Renal cortex interstitium (tissue), 11 donors: ENCODE measurements around the gene SP4. TPM values are rescaled to one million over a fixed set of nuclear protein-coding genes. Genes with fewer than 3 reads are reported as not detected.
A peak's percentile ranks its signal among the peaks of the same experiment; 100 is the strongest.
"Not testable (repeated sequence)": the region's sequence is repeated elsewhere in the genome, so short reads cannot be mapped to it uniquely, and the experiment has no call there.

Source experiments
- DNase-seq, 11 donors: peaks; one replicate each; pipeline ENCODE4 v3.0.0-alpha.2; 2013; ENCODE audit warnings: low read depth in 9 of 11, low spot score in 4 of 11; ENCODE audit errors: extremely low read depth in 1 of 11
- polyA plus RNA-seq, 3 donors: library from polyadenylated mRNA; unstranded; fragments of 120-200 nt; gene quantifications; one replicate each; pipeline ENCODE4 v1.2.1, GENCODE V29; 2013; ENCODE audit not compliant: insufficient read length in 3 of 3

SP4 gene
- polyA plus RNA-seq, 3 donors, result 14.0 to 15.8 (median 14.4) TPM

DNA sequence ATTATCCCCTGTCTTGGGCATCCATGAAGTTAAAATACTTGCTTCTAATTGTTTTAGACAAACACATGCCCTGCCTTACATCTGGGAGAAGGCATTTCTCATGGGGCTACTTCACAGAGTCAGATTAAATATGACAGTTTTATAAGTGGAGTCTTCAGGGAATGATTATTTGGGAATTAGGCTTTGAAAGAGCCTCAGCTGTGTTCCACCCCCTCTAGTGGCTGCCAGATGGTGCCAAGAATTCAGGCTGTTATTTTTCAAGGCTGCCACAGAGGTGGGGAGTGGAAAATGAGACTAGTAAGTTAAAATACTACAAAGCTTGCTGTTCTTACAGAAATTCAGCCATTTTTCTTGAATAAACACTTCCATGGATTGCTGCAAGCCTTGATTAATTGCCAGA is 69.2 kb downstream of the SP4 start:
- no peak for DNase-seq

DNA sequence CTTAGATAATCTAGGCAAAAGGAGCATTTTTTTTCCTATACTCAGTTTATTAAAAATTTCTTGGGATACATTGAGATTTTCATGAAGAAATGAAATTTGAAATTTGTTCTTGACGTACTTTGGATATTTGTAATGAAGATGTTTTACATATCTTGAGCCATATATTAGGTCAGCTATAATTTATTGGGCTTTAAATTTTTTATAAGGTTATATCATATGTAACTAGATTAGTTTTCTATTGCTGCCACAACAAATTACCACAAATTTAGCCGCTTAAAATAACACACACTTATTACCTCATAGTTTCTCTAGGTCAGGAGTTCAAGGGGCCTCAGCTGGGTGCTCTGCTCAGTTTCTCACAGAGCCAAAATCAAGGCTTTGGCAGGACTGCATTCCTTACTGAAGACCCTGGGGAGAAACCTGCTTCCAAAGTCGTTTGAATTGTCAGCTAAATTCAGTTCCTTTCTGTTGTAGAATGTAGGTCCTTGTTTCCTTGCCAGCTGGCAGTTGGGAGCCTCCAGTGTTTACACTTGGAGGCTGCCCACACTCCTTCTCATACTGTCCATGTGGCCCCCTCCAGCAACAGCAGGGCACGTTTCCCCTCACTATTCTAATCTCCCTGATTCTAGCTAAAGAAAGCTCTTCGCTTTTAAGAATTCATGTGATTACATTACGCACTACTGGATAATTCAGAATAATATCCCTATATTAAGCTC is 72.4 kb downstream of the SP4 start:
- DNase-seq, result no peak

DNA sequence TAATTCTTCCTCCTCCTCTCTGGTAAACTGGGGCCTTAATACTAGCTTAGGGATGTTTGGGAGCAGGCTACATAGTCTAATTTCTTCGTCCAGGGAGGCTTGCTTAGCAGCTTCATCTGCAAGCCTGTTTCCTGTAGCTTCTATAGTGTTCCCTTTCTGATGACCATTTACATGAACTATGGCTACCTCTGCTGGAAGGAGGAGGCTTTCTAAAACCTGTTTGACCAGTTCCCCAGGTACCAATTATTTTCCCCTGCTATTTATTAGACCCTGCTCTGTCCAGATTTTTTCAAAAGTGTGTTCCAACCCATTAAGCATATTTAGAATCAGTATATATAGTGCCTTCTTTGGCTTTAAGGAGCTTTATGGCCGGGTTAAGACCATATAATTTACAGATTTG is 76.1 kb downstream of the SP4 start:
- peak in 5 of 11 donors; percentile 10 to 43 (median 23) for DNase-seq

DNA sequence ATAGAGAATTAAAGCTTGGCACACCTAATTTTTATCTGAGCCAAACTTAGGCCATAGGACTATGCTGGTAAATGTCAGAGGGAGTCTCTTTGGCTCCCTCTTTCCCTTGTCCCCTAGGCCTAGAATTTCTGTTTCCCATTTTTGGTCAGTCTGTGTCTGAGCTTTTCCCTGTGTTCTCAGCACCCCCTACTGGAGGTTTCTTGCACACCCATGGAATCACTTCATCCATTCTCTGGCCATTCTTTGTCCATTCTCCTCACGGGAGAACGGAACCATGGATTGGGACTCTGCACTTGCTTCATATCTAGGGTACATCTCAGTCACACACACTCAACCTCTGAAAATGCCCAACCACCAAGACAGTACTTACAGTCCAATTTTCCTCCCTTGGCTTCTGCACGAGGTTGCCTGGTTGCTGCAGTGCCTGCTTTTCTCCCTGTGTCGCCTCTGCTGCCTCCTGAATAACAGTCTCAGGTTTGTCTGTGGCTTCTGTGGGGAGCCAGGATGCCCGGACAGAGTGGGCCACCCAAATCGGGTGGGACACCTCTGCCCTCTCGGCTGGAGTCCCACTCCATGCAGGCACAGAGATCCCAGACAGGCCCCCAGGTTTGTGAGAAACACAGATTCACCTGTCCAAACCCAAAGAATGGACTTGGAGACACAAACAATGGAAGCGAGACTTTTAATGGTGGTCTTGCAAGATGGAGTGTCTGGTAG is 79.9 kb downstream of the SP4 start:
- no peak for DNase-seq

DNA sequence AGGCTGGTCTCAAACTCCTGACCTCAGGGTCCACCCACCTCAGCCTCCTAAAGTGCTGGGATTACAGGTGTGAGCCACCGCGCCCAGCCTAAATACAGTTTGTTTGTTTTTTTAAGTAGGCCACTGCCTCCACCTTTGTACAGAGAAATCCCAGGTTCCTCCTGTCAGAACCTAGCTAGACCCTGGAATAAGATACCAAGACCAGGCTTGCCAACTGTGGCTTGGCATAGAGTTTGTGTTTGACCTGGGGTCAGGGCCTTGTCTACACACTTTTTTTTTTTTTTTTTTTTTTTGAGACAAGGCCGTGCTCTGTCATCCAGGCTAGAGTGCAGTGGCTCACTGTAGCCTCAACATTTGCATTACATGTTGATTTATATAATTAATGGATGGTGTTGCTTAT is 80.7 kb downstream of the SP4 start:
- no peak for DNase-seq

DNA sequence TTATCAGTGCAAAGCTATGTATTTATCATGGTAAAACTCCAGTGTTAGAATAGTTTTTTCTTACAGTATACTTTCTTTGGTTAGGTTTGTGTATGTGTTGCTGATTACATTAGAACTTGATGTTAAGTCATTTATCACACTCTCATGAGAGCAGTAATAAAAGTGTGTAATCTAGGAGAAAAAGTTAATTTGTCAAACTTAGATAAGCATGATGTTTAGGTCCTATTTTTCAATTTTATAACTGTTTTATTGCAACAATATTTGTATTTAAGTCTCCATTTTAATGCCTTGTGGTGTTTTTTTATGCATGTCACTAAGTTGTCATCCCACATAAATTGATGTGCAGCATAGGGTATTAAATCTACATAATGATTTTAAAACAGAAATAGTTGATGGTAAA is 86.2 kb downstream of the SP4 start:
- DNase-seq, result peak in 3 of 11 donors; percentile 3 to 24 (median 6)

DNA sequence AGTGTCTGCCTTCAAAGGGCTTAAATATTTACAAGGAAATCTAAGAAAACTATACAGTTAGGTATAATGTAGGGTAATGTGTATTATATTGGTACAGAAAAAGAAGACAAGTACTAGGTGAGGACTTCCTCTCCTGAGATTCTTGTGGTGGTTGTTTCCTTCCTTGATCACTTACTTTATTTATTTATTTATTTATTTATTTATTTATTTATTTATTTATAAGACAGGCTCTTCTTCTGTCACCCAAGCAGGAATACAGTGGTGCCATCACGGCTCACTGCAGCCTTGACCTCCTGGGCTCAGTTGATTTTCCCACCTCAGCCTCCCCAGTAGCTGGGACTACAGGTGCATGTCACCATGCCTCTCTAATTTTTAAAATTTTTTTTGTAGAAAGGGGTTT is 96.8 kb downstream of the SP4 start:
- DNase-seq, result no peak

DNA sequence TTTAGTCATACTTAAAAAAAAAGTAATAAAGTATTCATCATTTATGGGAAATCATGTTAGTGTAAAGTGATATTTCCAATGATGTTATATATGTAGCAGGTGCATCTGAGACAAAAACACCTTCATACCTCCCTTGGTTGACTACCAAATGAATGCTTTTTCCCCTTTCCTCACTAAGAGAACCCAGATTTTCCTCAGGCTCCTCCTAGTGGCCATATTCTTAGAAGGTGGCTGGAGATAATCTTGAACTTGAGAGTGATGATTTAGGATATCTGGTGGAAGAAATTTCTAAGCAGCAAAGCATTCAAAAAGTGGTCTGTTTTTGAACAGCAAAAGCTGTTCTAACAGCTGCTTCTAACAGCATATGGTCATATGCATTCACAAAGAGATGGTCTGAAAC is 98.1 kb downstream of the SP4 start:
- no peak for DNase-seq

DNA sequence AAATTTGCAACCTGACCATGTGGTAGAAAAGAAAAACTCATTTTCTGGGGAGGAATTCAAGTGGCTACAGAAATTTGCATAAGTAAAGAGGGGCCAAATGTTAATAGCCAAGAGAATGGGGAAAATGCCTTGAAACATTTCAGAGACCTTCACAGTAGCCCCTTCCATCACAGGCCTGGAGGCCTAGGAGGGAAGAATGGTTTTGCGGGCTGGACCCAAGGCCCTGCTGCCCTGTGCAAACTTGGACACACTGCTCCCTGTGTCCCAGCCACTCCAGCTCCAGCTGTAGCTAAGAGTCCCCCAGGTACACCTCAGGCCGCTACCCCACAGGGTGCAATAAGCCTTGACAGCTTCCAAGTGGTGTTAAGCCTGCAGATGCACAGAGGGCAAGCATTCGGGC is 98.6 kb downstream of the SP4 start:
- no peak for DNase-seq

DNA sequence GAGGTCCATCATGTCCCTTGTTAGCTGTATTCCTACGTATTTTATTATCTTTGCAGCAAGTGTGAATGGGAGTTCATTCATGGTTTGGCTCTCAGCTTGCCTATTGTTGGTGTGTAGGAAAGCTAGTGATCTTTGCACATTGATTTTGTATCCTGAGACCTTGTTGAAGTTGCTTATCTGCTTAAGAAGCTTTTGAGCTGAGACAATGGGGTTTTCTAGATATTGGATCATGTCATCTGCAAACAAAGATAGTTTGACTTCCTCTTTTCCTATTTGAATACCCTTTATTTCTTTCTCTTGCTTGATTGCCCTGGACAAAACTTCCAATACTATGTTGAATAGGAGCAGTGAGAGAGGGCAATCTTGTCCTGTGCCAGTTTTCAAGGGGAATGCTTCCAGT is 104.6 kb downstream of the SP4 start:
- not testable (repeated sequence) for DNase-seq

DNA sequence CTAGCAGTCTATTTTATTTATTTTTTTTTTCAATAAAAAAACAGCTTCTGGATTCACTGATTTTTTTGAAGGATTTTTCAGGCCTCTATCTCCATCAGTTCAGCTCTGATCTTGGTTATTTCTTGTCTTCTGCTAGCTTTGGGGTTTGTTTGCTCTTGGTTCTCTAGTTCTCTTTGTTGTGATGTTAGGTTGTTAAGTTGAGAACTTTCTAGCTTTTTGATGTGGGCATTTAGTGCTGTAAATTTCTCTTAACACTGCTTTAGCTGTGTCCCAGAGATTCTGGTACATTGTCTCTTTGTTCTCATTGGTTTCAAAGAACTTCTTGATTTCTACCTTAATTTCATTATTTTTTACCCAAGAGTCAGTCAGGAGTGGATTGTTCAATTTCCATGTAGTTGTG is 105.8 kb downstream of the SP4 start:
- not testable (repeated sequence) for DNase-seq

DNA sequence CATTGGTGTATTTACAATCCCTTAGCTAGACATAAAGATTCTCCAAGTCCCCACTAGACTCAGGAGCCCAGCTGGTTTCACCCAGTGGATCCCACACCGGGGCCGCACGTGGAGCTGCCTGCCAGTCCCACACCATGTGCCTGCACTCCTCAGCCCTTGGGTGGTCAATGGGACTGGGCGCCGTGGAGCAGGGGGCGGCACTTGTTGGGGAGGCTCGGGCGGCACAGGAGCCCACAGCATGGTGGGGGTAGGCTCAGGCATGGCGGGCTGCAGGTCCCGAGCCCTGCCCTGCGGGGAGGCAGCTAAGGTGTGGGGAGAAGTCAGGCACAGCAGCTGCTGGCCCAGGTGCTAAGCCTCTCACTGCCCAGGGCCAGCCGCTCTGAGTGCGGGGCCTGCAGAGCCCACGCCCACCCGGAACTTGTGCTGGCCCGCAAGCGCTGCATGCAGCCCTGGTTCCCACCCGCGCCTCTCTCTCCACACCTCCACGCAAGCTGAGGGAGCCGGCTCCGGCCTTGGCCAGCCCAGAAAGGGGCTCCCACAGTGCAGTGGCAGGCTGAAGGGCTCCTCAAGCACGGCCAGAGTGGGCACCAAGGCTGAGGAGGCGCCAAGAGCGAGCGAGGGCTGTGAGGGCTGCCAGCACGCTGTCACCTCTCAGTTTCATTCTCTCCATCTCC is 108.7 kb downstream of the SP4 start:
- not testable (repeated sequence) for DNase-seq

DNA sequence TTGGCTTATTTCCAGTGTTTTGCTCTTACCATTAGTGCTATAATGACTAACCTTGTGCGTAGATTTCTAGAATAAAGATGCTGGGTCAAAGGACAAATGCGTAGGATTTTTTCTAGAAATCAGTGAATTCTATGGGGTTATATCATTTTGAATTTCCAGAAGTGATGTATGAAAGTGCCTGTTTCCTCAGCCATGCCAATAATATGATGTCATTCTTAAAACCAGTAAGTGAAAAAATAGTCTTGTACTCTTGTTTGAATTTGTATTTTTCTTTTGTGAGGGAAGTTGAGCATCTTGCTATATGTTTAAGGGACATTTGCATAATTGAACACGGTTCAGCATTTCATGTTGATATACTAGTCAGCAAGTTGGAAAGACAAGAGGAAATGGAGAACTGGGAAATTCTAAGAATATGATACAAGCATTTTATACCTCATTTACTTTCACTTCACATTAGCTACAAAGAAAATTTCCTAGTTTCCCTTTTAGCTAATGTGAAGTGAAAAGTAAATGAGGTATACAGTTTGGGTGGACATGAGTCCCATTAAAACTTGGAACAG is 111.1 kb downstream of the SP4 start:
- DNase-seq, result no peak

DNA sequence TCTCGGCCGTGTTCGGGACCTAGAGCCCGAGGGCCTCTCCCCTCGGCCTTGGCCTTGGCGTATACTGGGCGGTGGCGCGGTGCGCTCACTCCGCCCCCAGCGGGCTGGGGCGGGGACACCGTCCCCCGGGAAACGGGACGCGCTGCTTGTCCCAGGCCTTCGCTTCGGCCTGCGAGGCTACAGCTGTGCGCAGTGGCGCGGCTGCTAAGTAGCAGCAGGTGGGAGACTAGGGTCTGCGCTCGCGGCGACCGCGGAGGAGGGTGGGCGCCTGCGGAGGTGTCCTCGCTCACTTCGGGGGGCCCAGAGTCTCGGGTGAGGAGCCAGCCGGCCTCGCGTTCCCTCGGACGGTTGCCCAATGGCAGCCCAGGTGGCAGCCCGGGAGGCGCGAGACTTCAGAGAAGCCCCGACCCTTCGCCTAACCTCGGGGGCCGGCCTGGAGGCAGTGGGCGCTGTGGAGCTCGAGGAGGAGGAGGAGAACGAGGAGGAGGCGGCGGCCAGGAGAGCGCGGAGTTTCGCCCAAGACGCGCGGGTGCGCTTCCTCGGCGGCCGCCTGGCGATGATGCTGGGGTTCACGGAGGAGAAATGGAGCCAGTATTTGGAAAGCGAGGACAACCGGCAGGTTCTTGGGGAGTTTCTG is 115.1 kb downstream of the SP4 start, which contains the start of gene DNAH11:
Gene DNAH11, plus strand, starts transcription at position 149 of the 637 bp plus-strand sequence. Its CDS starts 207 bp downstream, at position 356.
- DNase-seq, result peak in 7 of 11 donors; percentile 35 to 54 (median 45)

DNA sequence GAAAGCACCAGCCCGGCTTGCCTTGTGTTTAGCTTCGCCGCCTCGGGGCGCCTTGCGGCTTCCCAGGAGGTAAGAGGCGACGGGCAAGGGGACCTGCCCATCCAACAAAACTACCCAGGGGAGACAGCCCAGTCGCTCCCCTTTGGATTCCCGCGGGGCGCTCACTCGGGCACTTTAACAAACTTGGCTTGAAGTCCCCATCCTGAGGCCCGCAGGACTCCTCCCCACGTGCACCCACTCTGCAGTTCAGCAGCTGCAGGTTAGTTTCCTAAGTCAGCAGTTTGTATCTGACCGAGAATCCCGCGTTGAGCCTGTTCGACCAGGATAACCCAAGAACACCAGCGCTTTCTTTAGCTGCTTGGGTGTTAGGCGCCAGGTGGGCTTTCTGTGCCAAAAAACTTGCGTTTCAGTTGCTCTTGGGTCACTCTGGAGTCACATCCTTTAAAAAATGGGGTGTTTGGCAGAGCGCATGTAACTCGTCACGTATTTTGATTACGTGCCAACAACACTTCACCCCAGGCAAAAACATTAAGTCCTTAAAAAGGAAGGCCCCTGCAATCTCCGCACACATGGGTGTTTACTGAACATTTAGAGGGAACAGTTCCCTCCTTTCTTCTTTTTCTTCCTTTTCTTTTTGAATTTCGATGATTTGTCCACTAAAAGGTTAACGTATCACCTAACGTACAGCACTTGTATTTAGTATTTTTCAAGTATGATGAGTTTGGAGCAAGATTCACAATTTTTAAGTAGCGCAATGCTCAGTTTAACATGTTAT is 115.8 kb downstream of the SP4 start:
- peak in 2 of 11 donors; percentile 20 to 30 for DNase-seq

DNA sequence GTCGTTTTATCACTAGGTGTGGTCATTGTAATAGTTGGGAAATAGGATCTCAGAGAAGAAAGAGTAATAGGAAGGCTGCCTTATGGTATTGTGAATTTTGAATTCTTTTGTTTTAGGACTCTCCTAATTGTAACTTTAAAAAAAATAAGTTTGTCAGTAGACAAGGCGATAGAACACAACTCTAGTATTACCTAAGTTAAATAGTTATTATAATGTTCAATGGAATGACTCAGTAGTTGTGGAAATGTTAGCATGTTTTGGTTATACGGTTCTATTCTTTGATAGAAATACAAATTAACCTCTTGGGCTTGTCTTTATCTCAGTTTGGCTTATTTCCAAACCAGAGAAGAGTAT is 116.4 kb downstream of the SP4 start:
- DNase-seq, result no peak

DNA sequence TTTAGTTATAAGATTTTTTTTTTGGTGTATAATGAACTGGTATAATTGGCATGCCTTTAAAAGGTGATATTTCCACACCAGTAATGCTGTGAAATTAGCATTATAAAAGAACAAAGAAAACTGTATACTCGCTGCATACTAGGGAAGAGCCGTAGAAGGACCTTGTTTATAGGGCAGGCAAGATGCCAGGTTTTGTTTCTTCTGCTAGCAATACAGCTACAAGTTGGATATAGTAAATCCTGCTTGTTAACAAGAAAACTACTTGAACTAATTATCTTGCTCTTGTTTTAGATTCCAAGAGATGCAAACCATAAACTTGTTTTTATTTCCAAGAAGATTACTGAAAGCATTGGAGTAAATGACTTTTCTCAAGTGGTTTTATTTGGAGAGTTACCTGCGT is 116.8 kb downstream of the SP4 start:
- no peak for DNase-seq

DNA sequence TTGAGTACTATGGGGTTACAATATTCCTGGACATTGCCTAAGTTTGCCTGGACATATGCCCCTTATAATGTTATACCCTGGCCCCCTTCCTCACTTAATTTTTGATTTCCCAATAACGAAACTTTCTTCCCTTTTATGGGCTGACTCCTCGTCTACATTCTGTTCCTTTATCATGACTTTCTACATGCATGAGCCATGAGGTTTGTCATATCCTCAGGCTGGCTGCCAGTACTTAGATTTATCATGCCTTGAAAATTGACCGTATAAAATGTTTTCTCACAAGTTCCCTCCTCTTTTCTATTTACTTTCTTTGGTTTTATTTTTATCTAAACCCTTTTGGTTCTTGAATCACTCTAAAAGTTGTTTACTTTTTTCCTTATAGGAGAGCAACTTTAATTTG is 119.6 kb downstream of the SP4 start:
- no peak for DNase-seq

DNA sequence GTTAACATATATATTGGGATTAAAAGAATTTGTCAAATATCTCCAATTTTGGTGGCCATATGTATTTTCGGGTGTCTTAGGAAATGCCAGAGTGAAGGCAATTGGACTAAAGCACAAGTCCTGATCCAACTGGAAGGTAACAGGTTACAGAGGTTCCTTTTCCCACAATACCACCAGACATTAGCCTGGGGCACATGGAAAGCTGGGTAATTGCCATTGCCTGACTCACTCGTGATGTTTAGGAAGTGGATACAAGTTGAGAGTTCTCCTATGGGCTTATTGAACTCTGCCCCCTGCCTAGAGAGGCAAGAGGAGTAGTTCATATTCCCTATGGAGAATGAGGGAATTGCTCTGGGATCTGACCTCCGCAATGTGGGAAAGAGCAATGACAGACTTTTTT is 120.6 kb downstream of the SP4 start:
- no peak for DNase-seq
